Cardiac fibroblast (primary cell): ENCODE results near the gene NPHS1.

Experiments used
- DNase-seq, 2 donors: peaks; one replicate each; pipeline versions ENCODE4 v3.0.0 to v3.0.0-alpha.2; 2010; ENCODE audit warnings: low read depth in 2 of 2
- H3K4me3 ChIP-seq, 2 donors: replicated peaks in 1 of 2; 1 replicate in 1 of 2; 2 replicates in 1 of 2; pipeline ENCODE4 v1.5.1; 2011; ENCODE audit warnings: low read depth in 2 of 2, low read length in 2 of 2, mild to moderate bottlenecking in 2 of 2, moderate library complexity in 1 of 2
- CTCF ChIP-seq: IDR thresholded peaks from one replicate; pipeline ENCODE4 v1.5.1; 2011; ENCODE audit warnings: low read depth, mild to moderate bottlenecking, low read length, inconsistent platforms

The NPHS1 gene

GRCh38 chr19:35828692-35829301 is 23.5 kb downstream of the NPHS1 start:
- DNase-seq: peak; percentile 66 to 68
- no peak overlapping the region for H3K4me3 ChIP-seq
- TF ChIP-seq CTCF: no peak

- no peak for DNase-seq
- no peak overlapping the region for H3K4me3 ChIP-seq
- TF ChIP-seq CTCF: no peak
Measured at GRCh38 chr19:35824150-35824549, 28.2 kb downstream of the NPHS1 start.

GRCh38 chr19:35822579-35822978 is 29.7 kb downstream of the NPHS1 start:
- no peak for DNase-seq
- H3K4me3 ChIP-seq: no peak overlapping the region
- no peak for TF ChIP-seq CTCF

- DNase-seq: no peak
- no peak overlapping the region for H3K4me3 ChIP-seq
- TF ChIP-seq CTCF: no peak
Measured at GRCh38 chr19:35818445-35818844, 33.9 kb downstream of the NPHS1 start.

GRCh38 chr19:35816846-35817245 is 35.5 kb downstream of the NPHS1 start:
- no peak for TF ChIP-seq CTCF
- H3K4me3 ChIP-seq: no peak overlapping the region
- DNase-seq: no peak

- no peak for TF ChIP-seq CTCF
- no peak for DNase-seq
- no peak overlapping the region for H3K4me3 ChIP-seq
Measured at GRCh38 chr19:35816262-35816661, 36.0 kb downstream of the NPHS1 start.

GRCh38 chr19:35813043-35813890 is 39.0 kb downstream of the NPHS1 start:
- no peak for TF ChIP-seq CTCF
- no peak for DNase-seq
- no peak overlapping the region for H3K4me3 ChIP-seq
